HL-60 (cell line): ENCODE results near the gene PLA2G6.

Experiments
- CTCF ChIP-seq: IDR thresholded peaks from one replicate; pipeline ENCODE4 v1.5.1; 2011; ENCODE audit warnings: low read length, control low read depth, inconsistent platforms; ENCODE audit not compliant: insufficient read depth
- GABPA ChIP-seq: IDR thresholded peaks from 2 replicates; pipeline ENCODE4 v1.6.1; 2012; ENCODE audit warnings: low read depth
- POLR2AphosphoS5 ChIP-seq: IDR thresholded peaks from 2 replicates; pipeline ENCODE4 v1.6.1; 2012; ENCODE audit warnings: low read depth
- REST ChIP-seq: IDR thresholded peaks from 2 replicates; pipeline ENCODE4 v1.6.1; 2012; ENCODE audit warnings: low read depth; ENCODE audit not compliant: insufficient replicate concordance
- SPI1 ChIP-seq: IDR thresholded peaks from 2 replicates; pipeline ENCODE4 v1.6.1; 2012; ENCODE audit warnings: low read depth, mild to moderate bottlenecking, borderline replicate concordance

GRCh38 chr22:38133331-38133730 lies 48.3 kb downstream of the PLA2G6 start:
- TF ChIP-seq CTCF (no peak), POLR2AphosphoS5 (no peak), GABPA (no peak), SPI1 (no peak), REST (no peak)
